ENCODE results near the gene BCAR1. TPM values are rescaled to one million over a fixed set of nuclear protein-coding genes. Genes with fewer than 3 reads are reported as not detected.
A peak's percentile ranks its signal among the peaks of the same experiment; 100 is the strongest.

The BCAR1 gene
- total and polyA plus RNA-seq, 2 experiments from 2014 or later = 37.9 to 140 TPM

GRCh38 chr16:75256059-75256571 is 4.7 kb upstream of the BCAR1 start:
- peaks cover 17% of the 10 kb centered on the region for H3K27me3 Mint-ChIP-seq (ENCODE audit: insufficient read depth, low read depth, poor library complexity)
- H3K27ac ChIP-seq (ENCODE audit: low read depth) = peak overlapping the region; percentile 100
- H3K9me3 Mint-ChIP-seq = no peaks in the 10 kb centered on the region
- H3K27me3 ChIP-seq (ENCODE audit: insufficient read depth) = no peaks in the 10 kb centered on the region
- no peaks in the 10 kb centered on the region for H3K9me2 ChIP-seq (ENCODE audit: insufficient read depth)
- peak overlapping the region; percentile 35; the same call in 1 of the 2 replicates for H3K4me3 ChIP-seq
- no peak for TF ChIP-seq CREB1 (CRISPR knock-in tag; IDR thresholded peaks at IDR 0.05; ENCODE audit: low read depth)
- peak; percentile 9 to 31; a peak in 1 of 4 replicates for TF ChIP-seq CTCF (conservative IDR thresholded peaks at IDR 0.05; ENCODE audit: low read depth in 2 of 2)
- peaks cover 4% of the 10 kb centered on the region; the same call in 1 of the 3 replicates for H3K36me3 Mint-ChIP-seq (ENCODE audit: low read depth)
- peak overlapping the region; percentile 62 for H3K4me2 ChIP-seq
- peak overlapping the region; percentile 97 for H3K27ac Mint-ChIP-seq
- DNase-seq (ENCODE audit: low spot score) = peak; percentile 67
- peaks cover 80% of the 10 kb centered on the region for H3K79me2 ChIP-seq (replicated peaks; ENCODE audit: insufficient read depth)
- no peaks in the 10 kb centered on the region for H3K36me3 ChIP-seq (ENCODE audit: insufficient read depth)
- H3K4me3 Mint-ChIP-seq = peak overlapping the region; percentile 13; the same call in 1 of the 3 replicates
- peaks cover 72% of the 10 kb centered on the region for H3K4me1 ChIP-seq (ENCODE audit: insufficient read depth)
- peak; percentile 4 for ATAC-seq
- H3K4me1 Mint-ChIP-seq = peaks cover 77% of the 10 kb centered on the region
- peaks cover 34% of the 10 kb centered on the region for H3F3A ChIP-seq (replicated peaks; ENCODE audit: low read depth)
- peaks cover 23% of the 10 kb centered on the region for H4K20me1 ChIP-seq (replicated peaks; ENCODE audit: insufficient read depth)
- no peak overlapping the region for H2AFZ ChIP-seq

GRCh38 chr16:75254359-75254837 is 3.0 kb upstream of the BCAR1 start:
- peaks cover 73% of the 10 kb centered on the region for H3K4me1 ChIP-seq (ENCODE audit: insufficient read depth)
- TF ChIP-seq ETS1 (IDR thresholded peaks at IDR 0.05) (0 out of 2 replicates have a peak, but pooled peaks have one; percentile 3), POLR2AphosphoS5 (IDR thresholded peaks at IDR 0.05; ENCODE audit: low read depth) (peak; percentile 54; the same call in 1 of the 2 replicates), REST (IDR thresholded peaks at IDR 0.05; ENCODE audit: unreplicated experiment) (peak; percentile 17), NANOG (IDR thresholded peaks at IDR 0.05; ENCODE audit: borderline replicate concordance) (no peak)
- peaks cover 25% of the 10 kb centered on the region for H3K27me3 Mint-ChIP-seq (ENCODE audit: insufficient read depth, low read depth, poor library complexity)
- H3K79me2 ChIP-seq (replicated peaks; ENCODE audit: insufficient read depth) = peaks cover 80% of the 10 kb centered on the region
- H3K4me2 ChIP-seq = peak overlapping the region; percentile 62
- H3K27ac ChIP-seq (ENCODE audit: low read depth) = peak overlapping the region; percentile 100
- no peaks in the 10 kb centered on the region for H3K36me3 ChIP-seq (ENCODE audit: insufficient read depth)
- H3K27me3 ChIP-seq (ENCODE audit: insufficient read depth) = no peaks in the 10 kb centered on the region
- H3K4me3 ChIP-seq = peak overlapping the region; percentile 39
- H4K20me1 ChIP-seq (replicated peaks; ENCODE audit: insufficient read depth) = peaks cover 34% of the 10 kb centered on the region
- no peak overlapping the region for H2AFZ ChIP-seq
- DNase-seq (ENCODE audit: low spot score) (peak; percentile 70), ATAC-seq (peak; percentile 4)
- H3K4me3 Mint-ChIP-seq = peak overlapping the region; percentile 51; the same call in 1 of the 3 replicates
- H3K27ac Mint-ChIP-seq = peak overlapping the region; percentile 97
- H3K9me3 Mint-ChIP-seq = no peaks in the 10 kb centered on the region
- peaks cover 79% of the 10 kb centered on the region for H3K4me1 Mint-ChIP-seq
- peaks cover 34% of the 10 kb centered on the region for H3F3A ChIP-seq (replicated peaks; ENCODE audit: low read depth)
- peaks cover 3% of the 10 kb centered on the region; the same call in 1 of the 3 replicates for H3K36me3 Mint-ChIP-seq (ENCODE audit: low read depth)
- H3K9me2 ChIP-seq (ENCODE audit: insufficient read depth) = no peaks in the 10 kb centered on the region
